ENCODE measurements around the gene C11orf21. TPM values are rescaled to one million over a fixed set of nuclear protein-coding genes. Genes with fewer than 3 reads are reported as not detected.

The C11orf21 gene
- total and polyA plus RNA-seq, 2 donors (not counting 1 experiment from before 2014, with no cell fraction given), result under 0.01 TPM; not detected in 1

- DNase-seq (ENCODE audit: low read depth in 2 of 2), result no peak
- Histone ChIP-seq H3K79me2 (ENCODE audit: control insufficient read depth, insufficient read depth, low read length) (no peaks in the 10 kb centered on the region), H3K9ac (ENCODE audit: insufficient read depth, low read length) (no peak overlapping the region), H2AFZ (ENCODE audit: low read length) (no peak overlapping the region), H3K4me2 (ENCODE audit: extremely low read depth, insufficient read depth, low read length) (no peak overlapping the region), H3K36me3 (ENCODE audit: control insufficient read depth, insufficient read depth, low read length) (no peaks in the 10 kb centered on the region), H3K27ac (ENCODE audit: insufficient read depth, low read length) (no peak overlapping the region), H3K27me3 (ENCODE audit: control insufficient read depth, insufficient read depth, low read length) (no peaks in the 10 kb centered on the region), H3K4me3 (replicated peaks in 1 of 4; ENCODE audit: control extremely low read depth in 1 of 4, insufficient read depth in 1 of 4, low read depth in 3 of 4, low read length in 4 of 4) (no peak overlapping the region), H4K20me1 (ENCODE audit: control insufficient read depth, extremely low read depth, insufficient read depth, low read length) (no peaks in the 10 kb centered on the region), H3K9me3 (ENCODE audit: control insufficient read depth, insufficient read depth, low read depth, low read length) (no peaks in the 10 kb centered on the region), H3K4me1 (ENCODE audit: control insufficient read depth, extremely low read depth, insufficient read depth, low read length) (no peaks in the 10 kb centered on the region)
- no peak for TF ChIP-seq EZH2 (IDR thresholded peaks at IDR 0.05; ENCODE audit: low read length, missing control alignments)
- no peak for TF ChIP-seq CTCF (conservative IDR thresholded peaks at IDR 0.05 in 1 of 2, IDR thresholded peaks at IDR 0.05 in 1 of 2; ENCODE audit: low read depth in 1 of 2, low read length in 2 of 2)
Observed at GRCh38 chr11:2256951-2257700, 44.6 kb downstream of the C11orf21 start.

- DNase-seq (ENCODE audit: low read depth in 2 of 2), result no peak
- TF ChIP-seq EZH2 (IDR thresholded peaks at IDR 0.05; ENCODE audit: low read length, missing control alignments) (no peak), CTCF (conservative IDR thresholded peaks at IDR 0.05 in 1 of 2, IDR thresholded peaks at IDR 0.05 in 1 of 2; ENCODE audit: low read depth in 1 of 2, low read length in 2 of 2) (no peak)
- no peak overlapping the region for H3K9ac ChIP-seq (ENCODE audit: insufficient read depth, low read length)
- H3K4me1 ChIP-seq (ENCODE audit: control insufficient read depth, extremely low read depth, insufficient read depth, low read length), result no peaks in the 10 kb centered on the region
- H3K79me2 ChIP-seq (ENCODE audit: control insufficient read depth, insufficient read depth, low read length), result no peaks in the 10 kb centered on the region
- H3K27ac ChIP-seq (ENCODE audit: insufficient read depth, low read length), result no peak overlapping the region
- H2AFZ ChIP-seq (ENCODE audit: low read length), result no peak overlapping the region
- H3K9me3 ChIP-seq (ENCODE audit: control insufficient read depth, insufficient read depth, low read depth, low read length), result no peaks in the 10 kb centered on the region
- no peak overlapping the region for H3K4me2 ChIP-seq (ENCODE audit: extremely low read depth, insufficient read depth, low read length)
- no peaks in the 10 kb centered on the region for H4K20me1 ChIP-seq (ENCODE audit: control insufficient read depth, extremely low read depth, insufficient read depth, low read length)
- no peaks in the 10 kb centered on the region for H3K27me3 ChIP-seq (ENCODE audit: control insufficient read depth, insufficient read depth, low read length)
- H3K36me3 ChIP-seq (ENCODE audit: control insufficient read depth, insufficient read depth, low read length), result no peaks in the 10 kb centered on the region
- no peak overlapping the region for H3K4me3 ChIP-seq (replicated peaks in 1 of 4; ENCODE audit: control extremely low read depth in 1 of 4, insufficient read depth in 1 of 4, low read depth in 3 of 4, low read length in 4 of 4)
Observed at GRCh38 chr11:2256293-2256913, 45.3 kb downstream of the C11orf21 start.

GRCh38 chr11:2252018-2252417, 49.7 kb downstream of the C11orf21 start:
- Histone ChIP-seq H2AFZ (ENCODE audit: low read length) (no peak overlapping the region), H3K9me3 (ENCODE audit: control insufficient read depth, insufficient read depth, low read depth, low read length) (no peaks in the 10 kb centered on the region), H3K4me1 (ENCODE audit: control insufficient read depth, extremely low read depth, insufficient read depth, low read length) (no peaks in the 10 kb centered on the region), H3K4me2 (ENCODE audit: extremely low read depth, insufficient read depth, low read length) (no peak overlapping the region), H3K4me3 (replicated peaks in 1 of 4; ENCODE audit: control extremely low read depth in 1 of 4, insufficient read depth in 1 of 4, low read depth in 3 of 4, low read length in 4 of 4) (no peak overlapping the region), H3K79me2 (ENCODE audit: control insufficient read depth, insufficient read depth, low read length) (no peaks in the 10 kb centered on the region), H3K9ac (ENCODE audit: insufficient read depth, low read length) (no peak overlapping the region), H3K27ac (ENCODE audit: insufficient read depth, low read length) (no peak overlapping the region), H3K36me3 (ENCODE audit: control insufficient read depth, insufficient read depth, low read length) (no peaks in the 10 kb centered on the region), H4K20me1 (ENCODE audit: control insufficient read depth, extremely low read depth, insufficient read depth, low read length) (no peaks in the 10 kb centered on the region), H3K27me3 (ENCODE audit: control insufficient read depth, insufficient read depth, low read length) (no peaks in the 10 kb centered on the region)
- no peak for DNase-seq (ENCODE audit: low read depth in 2 of 2)
- no peak for TF ChIP-seq EZH2 (IDR thresholded peaks at IDR 0.05; ENCODE audit: low read length, missing control alignments)
- no peak for TF ChIP-seq CTCF (conservative IDR thresholded peaks at IDR 0.05 in 1 of 2, IDR thresholded peaks at IDR 0.05 in 1 of 2; ENCODE audit: low read depth in 1 of 2, low read length in 2 of 2)
